Measurements from ENCODE around the gene ERC2. TPM values are rescaled to one million over a fixed set of nuclear protein-coding genes. Genes with fewer than 3 reads are reported as not detected.

Gene ERC2
- polyA plus RNA-seq, 3 donors = not detected

- Histone ChIP-seq H3K27ac (ENCODE audit: low read depth in 1 of 2, low read length in 2 of 2) (no peak overlapping the region), H3K36me3 (replicated peaks in 1 of 2; ENCODE audit: control insufficient read depth in 1 of 2, insufficient read depth in 2 of 2, low read length in 2 of 2) (no peaks in the 10 kb centered on the region), H2AFZ (ENCODE audit: insufficient read depth, low read depth, low read length, poor library complexity, severe bottlenecking) (no peak overlapping the region), H3K27me3 (ENCODE audit: control insufficient read depth in 2 of 2, insufficient read depth in 2 of 2, low read length in 2 of 2) (no peaks in the 10 kb centered on the region), H4K20me1 (ENCODE audit: insufficient read depth, low read length) (no peaks in the 10 kb centered on the region), H3K4me3 (replicated peaks in 1 of 3; ENCODE audit: low read depth in 2 of 3, low read length in 3 of 3) (no peak overlapping the region), H3K9ac (ENCODE audit: insufficient read depth, low read length, poor library complexity, severe bottlenecking) (no peak overlapping the region), H3K4me2 (replicated peaks; ENCODE audit: extremely low read depth, low read length, poor library complexity, severe bottlenecking) (no peak overlapping the region), H3K9me3 (replicated peaks in 1 of 2; ENCODE audit: control insufficient read depth in 1 of 2, insufficient read depth in 1 of 2, low read length in 2 of 2) (no peaks in the 10 kb centered on the region), H3K4me1 (ENCODE audit: control insufficient read depth in 1 of 2, insufficient read depth in 2 of 2, low read length in 2 of 2) (no peaks in the 10 kb centered on the region), H3K79me2 (ENCODE audit: insufficient read depth, low read length) (no peaks in the 10 kb centered on the region)
- intact Hi-C loops (cut with micrococcal nuclease) = no loop called here
- Mint-ChIP-seq H3K9me3 (peaks cover 0 to 7% (median 0%) of the 10 kb centered on the region in 7 donors), H3K4me3 (no peak overlapping the region), H3K36me3 (no peaks in the 10 kb centered on the region), H3K27ac (no peak overlapping the region), H3K4me1 (no peaks in the 10 kb centered on the region), H3K27me3 (ENCODE audit: low read depth in 3 of 3) (peaks cover 0 to 1% (median 0%) of the 10 kb centered on the region in 3 donors)
- WGBS (ENCODE audit: insufficient coverage) = 79% methylated on average over 4 of the region's 4 CpGs
- TF ChIP-seq, protein P1, sequence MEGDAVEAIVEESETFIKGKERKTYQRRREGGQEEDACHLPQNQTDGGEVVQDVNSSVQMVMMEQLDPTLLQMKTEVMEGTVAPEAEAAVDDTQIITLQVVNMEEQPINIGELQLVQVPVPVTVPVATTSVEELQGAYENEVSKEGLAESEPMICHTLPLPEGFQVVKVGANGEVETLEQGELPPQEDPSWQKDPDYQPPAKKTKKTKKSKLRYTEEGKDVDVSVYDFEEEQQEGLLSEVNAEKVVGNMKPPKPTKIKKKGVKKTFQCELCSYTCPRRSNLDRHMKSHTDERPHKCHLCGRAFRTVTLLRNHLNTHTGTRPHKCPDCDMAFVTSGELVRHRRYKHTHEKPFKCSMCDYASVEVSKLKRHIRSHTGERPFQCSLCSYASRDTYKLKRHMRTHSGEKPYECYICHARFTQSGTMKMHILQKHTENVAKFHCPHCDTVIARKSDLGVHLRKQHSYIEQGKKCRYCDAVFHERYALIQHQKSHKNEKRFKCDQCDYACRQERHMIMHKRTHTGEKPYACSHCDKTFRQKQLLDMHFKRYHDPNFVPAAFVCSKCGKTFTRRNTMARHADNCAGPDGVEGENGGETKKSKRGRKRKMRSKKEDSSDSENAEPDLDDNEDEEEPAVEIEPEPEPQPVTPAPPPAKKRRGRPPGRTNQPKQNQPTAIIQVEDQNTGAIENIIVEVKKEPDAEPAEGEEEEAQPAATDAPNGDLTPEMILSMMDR (IDR thresholded peaks at IDR 0.05) = no peak
- no peak for DNase-seq
These were observed 609.5 kb downstream of the ERC2 start for GRCh38 chr3:55858727-55859126.

DNA sequence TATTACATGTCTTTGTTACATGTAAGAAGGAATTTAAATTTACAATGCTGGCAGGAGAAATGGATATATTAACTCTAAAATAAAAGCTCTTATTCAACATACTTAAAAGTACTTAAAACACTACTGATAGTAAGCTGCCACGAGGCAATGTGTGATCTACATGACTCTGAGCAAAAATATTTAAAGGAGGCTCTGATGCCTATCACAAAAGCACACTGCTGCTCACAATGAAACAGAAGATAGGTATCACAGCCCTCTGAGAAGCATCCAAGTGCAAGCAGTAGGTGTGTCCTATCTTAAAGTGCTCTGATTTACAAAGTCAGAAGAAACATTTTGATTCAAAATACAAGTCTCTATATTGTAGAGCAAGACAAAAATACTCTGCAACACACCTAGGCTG, 610.0 kb downstream of the ERC2 start:
- no peak for DNase-seq
- no peak overlapping the region for H3K4me3 Mint-ChIP-seq
- TF ChIP-seq, protein P1 (IDR thresholded peaks at IDR 0.05) = no peak
- peaks cover 0 to 1% (median 0%) of the 10 kb centered on the region in 3 donors for H3K27me3 Mint-ChIP-seq (ENCODE audit: low read depth in 3 of 3)
- no peaks in the 10 kb centered on the region for H3K27me3 ChIP-seq (ENCODE audit: control insufficient read depth in 2 of 2, insufficient read depth in 2 of 2, low read length in 2 of 2)
- no peaks in the 10 kb centered on the region for H3K4me1 ChIP-seq (ENCODE audit: control insufficient read depth in 1 of 2, insufficient read depth in 2 of 2, low read length in 2 of 2)
- H3K9me3 Mint-ChIP-seq = peaks cover 0 to 8% (median 0%) of the 10 kb centered on the region in 7 donors
- no peak overlapping the region for H3K27ac ChIP-seq (ENCODE audit: low read depth in 1 of 2, low read length in 2 of 2)
- 40% methylated on average over 1 of the region's 1 CpG for WGBS (ENCODE audit: insufficient coverage)
- H3K4me3 ChIP-seq (replicated peaks in 1 of 3; ENCODE audit: low read depth in 2 of 3, low read length in 3 of 3) = no peak overlapping the region
- H3K4me1 Mint-ChIP-seq = no peaks in the 10 kb centered on the region
- no peaks in the 10 kb centered on the region for H3K36me3 Mint-ChIP-seq
- intact Hi-C loops (cut with micrococcal nuclease) = no loop called here
- H3K9ac ChIP-seq (ENCODE audit: insufficient read depth, low read length, poor library complexity, severe bottlenecking) = no peak overlapping the region
- H4K20me1 ChIP-seq (ENCODE audit: insufficient read depth, low read length) = no peaks in the 10 kb centered on the region
- H3K4me2 ChIP-seq (replicated peaks; ENCODE audit: extremely low read depth, low read length, poor library complexity, severe bottlenecking) = no peak overlapping the region
- no peaks in the 10 kb centered on the region for H3K36me3 ChIP-seq (replicated peaks in 1 of 2; ENCODE audit: control insufficient read depth in 1 of 2, insufficient read depth in 2 of 2, low read length in 2 of 2)
- H2AFZ ChIP-seq (ENCODE audit: insufficient read depth, low read depth, low read length, poor library complexity, severe bottlenecking) = no peak overlapping the region
- no peaks in the 10 kb centered on the region for H3K9me3 ChIP-seq (replicated peaks in 1 of 2; ENCODE audit: control insufficient read depth in 1 of 2, insufficient read depth in 1 of 2, low read length in 2 of 2)
- H3K79me2 ChIP-seq (ENCODE audit: insufficient read depth, low read length) = no peaks in the 10 kb centered on the region
- H3K27ac Mint-ChIP-seq = no peak overlapping the region

Data from CD14-positive monocyte (primary cell).